HFF-Myc (cell line): ENCODE results near the gene HTRA1.
A peak's percentile ranks its signal among the peaks of the same experiment; 100 is the strongest.

Source experiments
- DNase-seq: peaks from one replicate; pipeline ENCODE4 v3.0.0-alpha.2; 2011; ENCODE audit warnings: low read depth; ENCODE audit errors: extremely low read depth
- H3K4me3 ChIP-seq: replicated peaks from 2 replicates; pipeline ENCODE4 v1.5.1; 2011; ENCODE audit warnings: low read depth, mild to moderate bottlenecking, control low read depth, low read length
- CTCF ChIP-seq: IDR thresholded peaks from 2 replicates; pipeline ENCODE4 v1.5.1; 2012; ENCODE audit warnings: mild to moderate bottlenecking, low read depth, low read length, control low read depth; ENCODE audit errors: missing control alignments

HTRA1 gene

GRCh38 chr10:122464586-122464985 is 3.2 kb downstream of the HTRA1 start:
- no peak overlapping the region for H3K4me3 ChIP-seq
- no peak for TF ChIP-seq CTCF
- DNase-seq, result no peak

- no peak for DNase-seq
- H3K4me3 ChIP-seq, result no peak overlapping the region
- TF ChIP-seq CTCF, result no peak
Observed at GRCh38 chr10:122465401-122466040, 4.2 kb downstream of the HTRA1 start.

- no peak overlapping the region for H3K4me3 ChIP-seq
- TF ChIP-seq CTCF, result no peak
Observed at GRCh38 chr10:122466951-122467381, 5.6 kb downstream of the HTRA1 start.

GRCh38 chr10:122467701-122468100 is 6.3 kb downstream of the HTRA1 start:
- no peak for DNase-seq
- TF ChIP-seq CTCF, result no peak
- H3K4me3 ChIP-seq, result no peak overlapping the region

More at GRCh38 chr10:122466951-122467381, 5.6 kb downstream of the HTRA1 start:
- no peak for DNase-seq

- no peak for DNase-seq
- no peak overlapping the region for H3K4me3 ChIP-seq
- TF ChIP-seq CTCF, result no peak
Observed at GRCh38 chr10:122468307-122468925, 7.1 kb downstream of the HTRA1 start.

GRCh38 chr10:122468926-122469781 is 7.8 kb downstream of the HTRA1 start:
- TF ChIP-seq CTCF, result no peak
- no peak overlapping the region for H3K4me3 ChIP-seq
- DNase-seq, result peak; percentile 67
